GM18498 (cell line): ENCODE data around the gene GCK.

Experiments
- ATAC-seq: cut with Tn5 transposase; IDR thresholded peaks from one replicate; pipeline ENCODE4 v1.9.1; 2021; ENCODE audit warnings: mild to moderate bottlenecking, moderate library complexity; ENCODE audit not compliant: unreplicated experiment

Gene GCK

DNA sequence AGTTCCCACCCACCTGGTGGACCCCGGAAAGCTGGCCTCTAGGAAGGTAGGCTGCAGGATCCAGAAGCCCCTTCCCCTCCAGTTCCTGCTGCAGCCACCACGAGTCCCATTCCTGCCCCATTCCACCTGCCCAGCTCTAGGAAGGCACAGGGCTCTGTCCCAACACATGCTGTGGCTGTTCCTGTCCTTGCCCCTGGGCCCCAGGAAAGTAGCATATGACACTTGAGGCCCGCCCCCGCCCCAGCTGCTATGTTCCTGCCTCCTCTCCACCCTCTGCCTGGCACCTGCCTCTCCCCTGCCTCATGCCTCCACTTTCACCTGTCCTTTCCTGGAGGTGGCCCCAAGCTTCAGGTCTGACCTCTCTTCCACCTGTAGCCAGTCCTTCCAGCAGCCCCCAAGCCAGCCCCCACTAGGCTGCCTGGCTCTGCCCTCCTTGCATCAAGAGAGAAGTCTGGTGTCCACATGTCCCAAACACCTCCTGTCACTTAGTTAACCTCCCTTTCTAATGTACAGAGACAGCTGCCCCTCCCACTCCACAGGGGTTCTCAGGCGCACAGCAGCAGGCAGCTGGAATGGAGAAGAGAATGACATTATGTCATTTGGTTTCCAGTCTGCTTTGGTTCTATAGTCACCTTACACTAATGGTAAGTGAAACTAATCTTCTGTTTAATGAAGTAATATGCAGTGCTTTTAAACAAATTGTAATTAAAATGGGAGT is 34.3 kb upstream of the GCK start:
- ATAC-seq = no peak

DNA sequence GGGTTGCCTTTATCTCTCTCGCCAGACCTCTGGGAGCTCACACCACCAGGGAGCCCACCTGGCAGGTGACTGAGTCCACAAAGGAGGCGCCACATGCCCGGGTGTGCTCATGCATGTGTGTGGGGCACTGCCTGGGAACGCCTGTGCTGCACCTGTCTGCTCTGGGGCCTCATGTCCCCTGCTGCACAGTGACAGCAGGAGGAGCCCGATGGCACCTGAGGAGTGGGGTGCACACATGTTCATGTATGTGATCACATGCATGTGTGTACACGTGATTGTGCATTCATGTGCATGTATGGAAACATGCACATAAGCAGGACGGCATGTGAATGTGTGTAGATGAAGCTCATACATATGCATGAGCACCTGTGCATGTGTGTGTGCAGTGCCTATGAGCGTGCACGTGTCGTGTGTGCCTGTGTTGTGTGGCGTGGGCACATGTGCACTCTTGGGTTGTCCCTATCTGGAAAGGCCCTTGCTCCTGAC is 33.6 kb upstream of the GCK start:
- no peak for ATAC-seq

- no peak for ATAC-seq
Observed at GRCh38 chr7:44222074-44222473, 32.8 kb upstream of the GCK start.

GRCh38 chr7:44221231-44221791 is 32.1 kb upstream of the GCK start:
- no peak for ATAC-seq

- no peak for ATAC-seq
Observed at GRCh38 chr7:44220358-44221112, 31.3 kb upstream of the GCK start.

DNA sequence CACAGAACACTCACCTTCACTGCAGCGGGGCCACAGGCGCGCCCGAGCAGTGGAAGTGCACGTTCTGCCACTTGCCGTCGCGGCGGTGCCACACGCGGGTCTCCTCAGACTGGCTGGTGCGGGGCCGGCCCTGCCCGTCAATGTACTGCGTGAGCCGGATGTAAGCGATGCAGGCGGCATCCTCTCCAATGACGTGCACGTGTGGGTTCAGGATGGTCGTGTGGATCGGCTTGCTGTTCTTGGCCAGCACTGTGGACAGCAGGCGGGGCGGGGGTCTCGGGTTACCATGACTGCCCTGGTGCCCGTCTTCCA is 30.8 kb upstream of the GCK start:
- no peak for ATAC-seq

DNA sequence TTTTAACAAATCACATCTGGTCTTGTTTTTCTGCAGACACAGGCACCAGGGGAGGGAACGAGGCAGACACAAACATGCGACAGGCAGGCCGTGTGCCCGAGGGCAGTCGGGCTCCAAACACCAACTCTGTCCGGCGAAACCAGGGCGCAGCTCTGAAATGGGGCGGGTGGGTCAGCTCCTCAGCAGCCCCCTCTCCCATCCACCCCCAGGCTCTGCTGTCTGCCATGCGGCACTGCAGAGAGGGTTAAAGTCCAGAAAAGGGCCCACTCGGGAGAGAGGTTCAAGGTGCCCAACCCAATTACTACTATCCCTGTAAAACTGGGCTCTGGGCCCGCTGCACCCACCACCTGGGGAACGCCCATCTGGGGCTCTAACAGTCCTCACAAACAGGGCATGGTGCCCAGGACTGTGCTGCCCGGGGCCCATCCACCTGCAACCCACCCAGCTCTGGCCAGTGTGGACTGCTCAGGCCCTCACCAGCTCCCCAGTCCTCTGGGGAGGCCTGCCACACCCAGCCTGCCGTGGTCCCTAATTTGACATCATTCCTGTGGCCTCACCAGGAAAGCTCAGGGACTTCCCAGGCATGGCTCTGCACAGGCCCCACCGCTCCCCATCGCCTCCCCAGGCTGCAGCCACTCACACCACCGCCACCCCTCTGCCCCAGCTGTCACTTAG is 30.3 kb upstream of the GCK start:
- ATAC-seq = no peak

GRCh38 chr7:44218418-44219201 is 29.4 kb upstream of the GCK start:
- no peak for ATAC-seq

GRCh38 chr7:44217852-44218402 is 28.7 kb upstream of the GCK start:
- no peak for ATAC-seq

GRCh38 chr7:44217223-44217714 is 28.0 kb upstream of the GCK start:
- ATAC-seq = no peak

- ATAC-seq = no peak
Observed at GRCh38 chr7:44216521-44217222, 27.4 kb upstream of the GCK start.

- ATAC-seq = no peak
Observed at GRCh38 chr7:44216019-44216418, 26.8 kb upstream of the GCK start.

- no peak for ATAC-seq
Observed at GRCh38 chr7:44215531-44215930, 26.3 kb upstream of the GCK start.

DNA sequence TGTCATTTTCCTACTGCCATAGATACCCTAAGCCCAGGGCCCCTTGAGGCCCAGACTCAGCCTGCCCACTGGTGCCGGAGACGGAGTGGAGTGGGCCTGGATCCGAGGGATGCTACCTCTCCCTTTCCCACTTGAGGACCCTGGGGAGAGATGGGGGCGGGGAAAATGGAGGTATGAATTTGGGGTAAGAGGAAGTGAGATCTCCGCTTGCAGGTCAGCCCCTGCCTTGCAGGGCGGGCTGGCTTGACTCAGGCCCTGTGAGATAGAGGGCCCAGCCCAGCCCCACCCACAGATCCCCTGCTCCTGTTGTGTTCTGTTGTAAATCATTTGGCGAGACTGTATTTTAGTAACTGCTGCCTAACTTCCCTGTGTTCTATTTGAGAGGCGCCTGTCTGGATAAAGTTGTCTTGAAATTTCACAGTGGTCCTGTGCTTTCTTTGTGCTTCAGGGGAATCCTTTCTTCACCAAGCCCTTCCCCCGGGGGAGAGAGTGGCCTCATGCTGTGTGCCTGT is 24.7 kb upstream of the GCK start:
- no peak for ATAC-seq

GRCh38 chr7:44213206-44213876 is 24.1 kb upstream of the GCK start:
- no peak for ATAC-seq

DNA sequence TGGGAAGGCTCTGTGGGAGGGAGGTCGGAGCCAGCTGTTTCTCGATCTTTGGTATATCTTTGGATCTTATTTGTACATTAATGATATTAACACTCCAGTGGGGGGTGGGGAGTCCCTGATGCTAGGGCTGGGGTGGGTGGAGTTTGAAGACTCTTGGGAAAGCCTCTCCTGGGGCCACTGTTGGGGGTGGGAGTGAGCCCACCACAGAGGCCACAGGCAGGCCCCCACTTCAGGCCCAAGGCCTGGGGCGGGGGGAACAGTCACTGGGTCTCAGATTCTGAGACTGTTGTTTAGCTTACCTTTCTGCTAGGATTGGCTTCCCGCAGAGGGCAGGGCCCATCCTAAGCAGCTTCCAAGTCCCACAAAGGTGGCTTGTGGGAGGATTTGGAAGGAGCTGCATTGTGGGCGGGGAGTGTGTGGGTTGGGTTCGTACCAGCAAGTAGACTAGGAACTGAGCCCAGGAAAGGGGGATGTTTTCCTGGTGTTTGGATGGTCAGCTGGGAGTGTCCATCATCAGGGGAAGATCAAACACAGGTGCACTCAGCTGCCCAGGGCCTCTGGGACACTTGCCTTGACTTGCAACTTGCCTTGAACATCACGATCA is 23.4 kb upstream of the GCK start:
- no peak for ATAC-seq

DNA sequence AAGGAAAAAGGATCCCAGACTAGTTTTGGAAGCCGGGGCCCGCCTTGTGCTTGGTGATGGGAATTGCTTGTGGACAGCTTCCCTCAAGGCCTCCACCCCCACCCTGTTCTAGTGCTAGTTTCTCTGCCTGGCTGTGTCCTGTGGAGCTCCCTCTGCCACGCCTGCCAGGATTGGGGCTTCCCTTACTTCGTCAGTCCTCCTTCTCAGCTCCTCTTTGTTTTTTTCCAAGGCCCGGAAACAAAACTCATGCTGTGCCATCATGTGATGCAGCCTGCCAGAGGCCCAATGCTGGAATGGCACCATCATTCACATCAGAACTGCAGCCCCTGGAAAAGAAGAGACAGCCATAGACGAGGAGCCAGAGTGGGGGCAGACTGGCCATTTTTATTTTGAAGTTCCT is 22.8 kb upstream of the GCK start:
- no peak for ATAC-seq

- no peak for ATAC-seq
Observed at GRCh38 chr7:44211126-44211675, 22.0 kb upstream of the GCK start.
